AG08395 (cell line): ENCODE data around the gene PRKCZ.

Experiments
- DNase-seq: peaks from one replicate; pipeline ENCODE4 v3.0.0; 2012; ENCODE audit warnings: mixed read lengths, low spot score

PRKCZ gene

GRCh38 chr1:2229037-2229864 is 179.0 kb downstream of the PRKCZ start:
- DNase-seq: no peak

- no peak for DNase-seq
Observed at GRCh38 chr1:2229911-2230731, 179.9 kb downstream of the PRKCZ start.

GRCh38 chr1:2230781-2231531 is 180.7 kb downstream of the PRKCZ start:
- no peak for DNase-seq

- DNase-seq: peak; percentile 79
Observed at GRCh38 chr1:2231532-2232254, 181.5 kb downstream of the PRKCZ start.

GRCh38 chr1:2232255-2232915 is 182.2 kb downstream of the PRKCZ start:
- no peak for DNase-seq

- DNase-seq: no peak
Observed at GRCh38 chr1:2232916-2233438, 182.8 kb downstream of the PRKCZ start.

- DNase-seq: no peak
Observed at GRCh38 chr1:2233468-2233867, 183.3 kb downstream of the PRKCZ start.

- DNase-seq: peak; percentile 91
Observed at GRCh38 chr1:2233997-2234761, 184.0 kb downstream of the PRKCZ start.

- DNase-seq: no peak
Observed at GRCh38 chr1:2234762-2235113, 184.5 kb downstream of the PRKCZ start.
